Stimulated activated CD4-positive, alpha-beta T cell treated with anti-CD3 and anti-CD28 coated beads, TNF-alpha, amount 100 ng/mL, for 48 hours (primary cell): Measurements from ENCODE around the gene FBXL17.
"Not testable (repeated sequence)": the region's sequence is repeated elsewhere in the genome, so short reads cannot be mapped to it uniquely, and the experiment has no call there.

Experiments
- DNase-seq, 3 donors: peaks; one replicate each; pipeline ENCODE4 v3.0.0-alpha.2; 2020; ENCODE audit warnings: low read depth in 3 of 3

Gene FBXL17

DNA sequence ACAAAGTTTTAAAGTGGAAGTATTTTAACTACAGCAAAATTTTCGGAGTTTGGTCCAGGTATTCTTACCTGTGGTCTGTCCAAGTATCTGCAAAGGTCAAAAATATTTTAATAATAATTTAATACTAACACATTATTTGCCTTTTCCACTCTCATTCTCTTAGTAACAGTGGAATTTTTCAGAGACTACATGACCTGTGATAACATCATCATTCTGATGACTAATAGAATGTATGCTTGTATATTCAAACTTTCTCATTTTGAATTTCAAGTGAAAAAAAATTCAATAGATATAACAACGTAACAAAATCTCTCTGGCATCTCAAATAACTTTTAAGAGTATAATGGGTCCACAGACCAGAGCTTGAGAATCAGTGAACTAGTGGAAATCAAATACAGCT, 78.3 kb downstream of the FBXL17 start:
- DNase-seq: no peak

GRCh38 chr5:108303086-108303485, 78.8 kb downstream of the FBXL17 start:
- no peak for DNase-seq

DNA sequence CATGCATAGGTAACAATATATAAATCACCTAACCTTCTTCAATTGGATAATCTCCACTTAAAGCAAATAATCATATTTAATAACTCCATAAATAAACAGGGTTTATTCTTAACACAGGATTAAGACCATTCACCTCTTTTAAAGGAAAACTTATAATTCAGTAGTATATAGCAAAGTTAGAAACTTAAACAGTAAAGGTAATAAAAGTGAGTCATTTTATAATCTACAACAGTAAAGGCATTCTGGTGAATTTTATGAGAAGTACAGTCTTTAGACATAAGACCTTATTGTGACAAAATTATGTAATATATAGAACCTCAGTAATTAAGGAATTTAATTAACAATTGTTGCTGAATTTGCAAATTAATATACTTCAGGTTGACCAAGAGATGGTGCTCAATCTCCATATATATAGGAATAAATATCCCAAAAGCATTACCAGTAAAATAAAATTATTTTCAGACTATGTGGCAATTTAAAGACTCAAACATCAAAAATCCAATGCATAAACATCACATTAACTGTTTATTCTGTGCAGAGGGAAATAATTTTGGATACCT, 84.8 kb downstream of the FBXL17 start:
- DNase-seq: no peak

- no peak for DNase-seq
These were observed 86.1 kb downstream of the FBXL17 start for GRCh38 chr5:108295578-108296368.

- DNase-seq: no peak
These were observed 100.8 kb downstream of the FBXL17 start for GRCh38 chr5:108280960-108281569.

DNA sequence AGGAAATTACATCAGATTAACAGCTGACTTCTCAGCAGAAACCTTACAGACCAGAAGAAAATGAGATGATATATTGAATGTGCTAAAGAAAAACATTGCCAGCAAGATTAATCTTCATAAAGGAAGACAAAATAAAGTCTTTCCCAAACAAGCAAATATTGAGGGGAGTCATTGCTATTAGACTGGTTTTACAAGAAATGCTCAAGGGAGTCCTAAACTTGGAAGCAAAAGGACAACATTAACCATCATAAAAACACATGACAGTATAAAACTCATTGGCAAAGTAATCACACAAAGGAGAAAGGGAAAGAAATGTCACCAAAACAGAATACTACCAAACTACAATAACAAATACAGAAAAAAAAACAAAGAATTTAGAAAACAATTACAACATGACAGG, 101.7 kb downstream of the FBXL17 start:
- DNase-seq: no peak

GRCh38 chr5:108278285-108279240, 103.3 kb downstream of the FBXL17 start:
- no peak for DNase-seq

DNA sequence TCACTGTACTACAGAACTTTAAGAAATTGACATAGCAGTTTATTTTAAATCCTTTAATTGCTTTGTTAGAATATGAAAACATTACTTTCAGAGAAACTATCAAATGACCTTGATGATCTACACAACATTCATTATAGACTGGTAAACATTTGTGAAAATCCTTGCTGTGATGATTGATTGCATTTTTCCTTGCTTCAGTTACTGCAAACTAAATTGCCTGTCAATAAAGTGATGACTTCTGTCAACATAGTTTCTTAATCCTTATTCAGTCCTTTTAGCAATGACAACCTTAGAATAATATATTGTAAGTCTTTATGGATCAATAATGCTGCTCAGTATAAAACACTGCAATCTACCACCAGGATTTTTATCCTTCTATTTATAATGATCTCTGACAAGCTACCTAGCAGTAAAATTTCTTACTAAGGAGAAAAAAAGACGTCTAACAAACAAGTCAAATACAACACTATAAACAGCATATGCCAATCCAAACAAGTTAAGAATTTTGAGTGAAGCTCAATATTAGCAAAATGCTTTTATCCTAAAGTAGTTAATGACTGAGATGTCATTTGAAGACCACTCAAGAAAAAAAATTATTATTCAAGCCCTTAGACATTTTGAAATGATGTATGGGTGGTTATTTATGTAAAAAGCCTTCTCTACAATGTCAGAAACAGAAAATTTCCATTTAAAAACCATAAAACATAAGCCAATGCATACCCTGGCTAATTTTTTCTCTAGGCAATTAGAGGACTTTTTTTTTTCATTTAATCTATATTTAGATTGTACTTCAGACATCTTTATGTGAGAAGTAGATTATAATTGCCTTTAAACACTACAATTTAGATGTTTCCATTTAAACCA, 105.5 kb downstream of the FBXL17 start:
- no peak for DNase-seq

DNA sequence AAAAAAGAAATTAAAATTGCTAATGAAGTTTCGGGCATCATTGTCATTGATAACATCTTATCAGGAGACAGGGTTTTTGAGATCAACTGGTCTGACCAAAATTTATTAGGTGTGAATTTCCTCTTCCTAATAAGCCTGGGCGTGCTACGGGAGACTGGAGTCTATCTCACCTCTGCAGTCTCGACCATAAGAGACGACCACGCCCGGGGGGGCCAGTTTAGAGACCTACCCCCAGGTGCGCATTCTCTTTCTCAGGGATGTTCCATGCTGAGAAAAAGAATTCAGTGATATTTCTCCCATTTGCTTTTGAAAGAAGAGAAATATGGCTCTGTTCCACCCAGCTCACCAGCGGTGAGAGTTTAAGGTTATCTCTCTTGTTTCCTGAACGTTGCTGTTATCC, 107.8 kb downstream of the FBXL17 start:
- DNase-seq: not testable (repeated sequence)

DNA sequence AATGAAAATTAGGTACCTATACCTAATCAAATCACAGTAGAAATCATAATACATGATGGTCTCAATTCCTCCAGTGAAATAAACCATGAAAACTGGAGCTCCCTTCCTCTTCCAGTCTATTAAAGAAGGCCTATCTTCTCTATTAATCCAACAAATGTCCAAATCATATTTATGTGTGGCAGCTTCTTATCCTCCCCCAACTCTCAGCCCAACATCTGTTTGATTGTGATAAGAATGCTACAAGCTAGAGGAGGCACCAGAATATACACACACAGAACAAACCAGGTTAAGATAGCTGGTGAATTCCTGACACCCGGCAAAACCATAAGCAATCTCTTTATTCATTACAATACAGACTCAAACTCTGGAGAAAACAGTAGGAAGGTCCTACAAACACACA, 110.8 kb downstream of the FBXL17 start:
- DNase-seq: no peak

GRCh38 chr5:108266242-108266641, 115.7 kb downstream of the FBXL17 start:
- DNase-seq: no peak

- DNase-seq: no peak
These were observed 117.4 kb downstream of the FBXL17 start for GRCh38 chr5:108264533-108264932.

- no peak for DNase-seq
These were observed 118.6 kb downstream of the FBXL17 start for GRCh38 chr5:108263338-108263737.

- DNase-seq: no peak
These were observed 121.1 kb downstream of the FBXL17 start for GRCh38 chr5:108260858-108261170.

- DNase-seq: peak; percentile 30 to 52 (median 44)
These were observed 121.6 kb downstream of the FBXL17 start for GRCh38 chr5:108260117-108260857.

DNA sequence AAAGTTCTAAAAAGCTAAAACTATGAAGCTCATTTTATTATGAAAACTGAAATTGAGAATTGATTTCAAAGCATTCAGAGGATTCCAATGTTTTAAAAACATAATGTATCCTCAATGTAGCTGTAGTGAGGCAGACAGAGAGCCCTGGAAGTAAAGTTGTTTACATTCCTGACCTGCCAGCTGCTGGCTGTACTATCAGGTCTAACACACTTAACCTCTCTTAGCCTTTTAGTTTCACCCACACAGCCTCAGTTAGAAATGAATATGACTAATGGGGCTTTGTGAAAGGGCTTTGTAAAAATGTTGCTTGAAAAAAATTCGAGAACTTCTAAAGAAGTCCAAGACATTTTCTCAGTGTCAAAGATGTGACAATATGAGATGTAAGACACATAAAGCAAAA, 122.6 kb downstream of the FBXL17 start:
- no peak for DNase-seq

- DNase-seq: no peak
These were observed 123.9 kb downstream of the FBXL17 start for GRCh38 chr5:108257996-108258395.

DNA sequence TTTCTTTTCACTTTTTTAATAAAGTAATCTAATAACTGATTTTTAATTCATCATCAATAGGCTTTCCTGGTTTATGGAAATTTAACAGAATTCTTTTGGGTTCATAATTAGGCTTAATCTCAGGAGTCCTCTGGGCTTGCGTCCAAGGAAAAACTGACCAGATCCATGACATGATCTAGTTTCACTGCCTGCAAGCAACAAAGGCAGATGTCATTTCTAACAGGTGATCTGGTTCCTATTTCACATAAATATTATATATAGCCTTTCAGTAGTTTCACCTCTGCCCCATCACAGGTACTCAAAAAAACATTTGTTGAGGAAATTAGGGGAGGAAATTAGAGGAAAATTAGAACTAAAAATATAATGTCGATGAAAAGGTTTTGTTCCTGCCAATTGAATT, 126.4 kb downstream of the FBXL17 start:
- no peak for DNase-seq

DNA sequence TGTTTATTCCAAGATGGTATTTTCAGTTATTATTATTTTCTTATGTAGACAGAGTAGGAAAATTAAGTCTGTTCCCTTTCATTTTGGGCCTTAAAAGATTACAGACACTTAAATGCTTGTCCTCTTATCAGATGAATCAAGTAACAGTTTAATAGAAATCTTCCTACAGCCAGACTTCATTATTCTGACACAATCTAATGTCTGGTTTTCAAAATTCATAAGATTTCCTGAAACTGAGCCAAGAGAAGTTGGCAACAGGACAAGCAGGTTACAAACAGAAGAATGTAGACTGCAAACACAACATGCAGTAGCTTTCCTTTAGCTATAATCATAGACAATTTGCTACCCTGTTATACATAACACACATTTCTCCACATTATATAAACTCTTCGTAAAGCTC, 130.5 kb downstream of the FBXL17 start:
- no peak for DNase-seq

DNA sequence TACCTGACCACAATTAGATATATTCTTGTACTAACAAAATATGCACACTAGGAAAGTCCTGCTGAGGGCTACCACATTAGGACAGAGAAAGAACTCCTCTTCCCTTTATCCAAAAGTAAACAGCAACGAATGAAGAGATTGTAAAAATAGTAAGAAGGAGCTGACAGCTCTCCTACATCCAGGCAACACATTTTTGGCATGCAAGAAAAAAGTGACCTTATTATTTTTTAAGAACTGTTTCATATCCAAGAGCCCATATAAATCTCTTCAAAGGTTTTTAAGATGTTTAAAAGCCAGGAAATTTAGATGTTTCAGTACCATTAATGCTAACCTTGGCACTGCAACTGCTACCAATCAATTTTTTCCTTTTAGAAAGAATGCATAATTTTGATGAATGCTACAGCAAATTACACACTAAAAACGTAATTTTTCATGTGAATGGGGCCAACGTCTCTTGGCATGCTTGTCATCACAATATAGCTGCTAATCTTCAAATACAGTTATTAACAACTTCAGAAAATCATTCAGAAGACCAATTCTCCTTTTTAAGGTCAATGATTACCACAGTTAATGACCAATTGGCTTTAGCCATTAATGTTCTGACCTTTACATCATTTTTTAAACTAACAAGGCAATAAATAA, 132.0 kb downstream of the FBXL17 start:
- no peak for DNase-seq
